Measurements from ENCODE around the gene ROR1.
"Not testable (repeated sequence)": the region's sequence is repeated elsewhere in the genome, so short reads cannot be mapped to it uniquely, and the experiment has no call there.

ROR1 gene

DNA sequence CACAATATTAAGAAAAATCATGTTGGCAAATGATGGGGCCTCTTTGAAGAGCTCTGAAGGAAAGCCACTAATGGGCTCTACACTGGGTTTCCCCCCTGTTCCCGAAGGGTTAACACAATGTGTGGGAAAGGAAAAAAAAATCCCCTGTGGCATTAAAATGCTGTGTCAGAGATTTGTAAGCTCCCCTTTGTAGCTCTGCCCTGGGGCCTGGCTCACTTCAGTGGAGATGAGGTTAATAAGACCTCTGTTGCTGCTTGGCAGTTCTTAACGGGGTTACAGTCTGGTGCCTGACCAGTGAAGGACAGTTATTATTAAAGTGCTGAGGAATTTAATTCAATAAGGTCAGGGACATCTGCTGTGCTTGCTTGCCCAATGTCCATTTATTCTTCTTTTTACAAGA lies 299.9 kb downstream of the ROR1 start:
- DNase-seq, result no peak

DNA sequence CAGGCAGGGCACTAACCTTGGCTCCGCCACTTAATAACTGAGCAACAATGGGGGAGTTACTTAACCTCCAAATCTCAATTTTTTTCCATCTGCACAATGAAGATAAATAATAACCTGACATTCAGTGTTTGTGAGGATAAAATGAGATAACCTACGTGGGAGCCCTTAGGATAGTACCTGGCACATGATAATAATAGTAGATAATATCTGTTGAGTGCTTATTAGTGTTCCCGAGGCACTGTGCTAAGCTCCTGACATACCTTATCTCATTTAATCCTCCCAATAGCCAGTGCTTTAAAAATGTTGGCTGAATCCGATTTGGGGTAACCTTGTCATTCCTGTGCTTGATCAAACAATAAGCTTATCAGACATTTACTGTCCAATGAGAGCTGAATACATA lies 300.9 kb downstream of the ROR1 start:
- DNase-seq, result no peak

DNA sequence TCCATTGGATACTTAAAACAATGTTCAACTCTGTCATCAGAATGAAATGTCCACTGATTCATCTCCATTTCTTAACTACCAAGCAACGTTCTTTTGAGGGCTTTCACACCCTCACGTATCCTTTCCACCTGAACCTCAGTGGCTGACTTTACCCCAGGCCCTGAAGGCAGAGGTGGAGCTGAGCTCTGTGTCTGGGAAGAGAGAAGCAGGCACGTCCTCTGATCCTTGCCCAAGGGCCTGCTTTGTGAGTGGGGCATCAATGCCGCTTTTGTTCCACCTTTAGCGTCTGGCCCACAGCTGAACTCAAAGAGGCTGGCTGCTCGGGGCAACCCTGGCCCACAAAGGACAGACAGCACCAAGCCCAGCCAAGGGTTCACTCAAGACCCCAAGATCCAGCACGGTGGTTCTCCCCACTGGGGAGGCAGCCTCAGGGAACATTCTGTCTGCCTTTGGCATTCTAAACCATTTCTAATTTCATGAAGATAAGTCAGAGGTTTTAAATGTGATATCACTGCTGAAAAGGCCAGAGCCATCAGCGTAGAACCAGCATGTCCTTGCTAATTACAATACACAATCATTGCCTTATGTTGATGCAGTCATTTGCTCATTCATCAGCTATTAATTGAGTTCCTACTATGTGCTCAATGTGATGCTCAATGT lies 303.6 kb downstream of the ROR1 start:
- DNase-seq, result no peak

DNA sequence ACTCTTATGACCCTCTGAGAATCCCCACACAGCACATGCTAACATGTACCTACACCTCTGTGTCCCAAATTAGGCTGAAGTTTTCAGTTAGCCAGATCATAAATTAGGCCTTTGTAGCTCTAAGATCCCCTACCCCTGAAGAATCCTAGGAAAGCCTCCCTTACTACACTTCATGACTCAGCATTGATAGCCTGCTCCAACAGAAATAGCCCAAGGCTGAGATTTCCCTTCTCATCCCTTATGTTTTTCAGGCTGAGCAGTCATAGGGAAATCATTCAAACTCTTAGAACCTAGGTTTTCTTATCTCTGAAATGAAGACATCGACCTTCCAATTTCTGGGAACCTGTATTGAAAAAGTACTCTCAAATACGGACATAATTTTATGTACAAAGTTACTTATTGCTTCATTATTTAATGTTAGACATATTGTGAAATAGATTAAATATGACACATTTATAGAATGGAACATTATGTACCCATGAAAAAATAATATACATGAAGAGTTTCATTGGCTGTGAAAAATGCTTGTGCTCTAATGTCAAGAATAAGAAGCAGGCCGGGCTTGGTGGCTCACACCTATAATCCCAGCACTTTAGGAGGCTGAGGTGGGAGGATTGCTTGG lies 307.2 kb downstream of the ROR1 start:
- no peak for DNase-seq

DNA sequence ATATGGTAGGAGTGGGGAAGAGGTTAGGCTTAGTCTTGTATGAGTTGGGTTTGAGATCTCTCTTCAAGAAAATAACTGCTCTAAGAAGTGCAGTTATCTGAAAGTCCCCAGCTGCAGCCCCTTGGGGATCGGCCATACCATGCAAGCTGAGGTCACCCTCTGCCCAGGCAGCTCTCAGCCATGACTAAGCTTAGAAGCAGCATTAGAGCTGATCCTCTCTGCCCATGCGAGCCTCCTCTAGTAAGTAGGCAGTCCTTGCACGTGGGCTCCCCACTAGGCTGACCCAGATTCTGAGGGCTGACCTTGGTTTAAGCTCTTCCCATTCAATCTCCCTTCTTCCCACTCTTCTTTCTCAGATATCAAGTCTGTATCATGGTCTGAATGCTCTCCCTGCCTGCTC lies 308.6 kb downstream of the ROR1 start:
- no peak for DNase-seq

DNA sequence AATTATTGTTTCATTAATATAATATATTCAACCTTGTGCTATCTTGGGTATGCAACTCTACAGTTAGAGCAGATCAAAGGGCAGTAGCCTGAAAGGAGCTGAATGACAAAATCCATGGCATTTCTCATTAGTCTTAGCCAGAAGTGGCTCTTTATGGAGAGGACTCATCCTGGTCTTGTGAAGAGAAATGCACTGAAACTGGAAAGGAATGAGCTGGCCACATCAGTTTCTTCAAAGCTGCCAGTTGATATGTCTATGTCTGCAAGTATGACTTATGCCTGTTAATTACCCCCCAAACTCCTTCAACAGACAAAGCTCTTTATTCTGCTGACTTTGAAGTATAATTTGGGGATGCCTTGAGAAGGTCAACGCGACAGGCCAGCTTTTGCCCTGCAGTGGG lies 310.6 kb downstream of the ROR1 start:
- DNase-seq, result no peak

DNA sequence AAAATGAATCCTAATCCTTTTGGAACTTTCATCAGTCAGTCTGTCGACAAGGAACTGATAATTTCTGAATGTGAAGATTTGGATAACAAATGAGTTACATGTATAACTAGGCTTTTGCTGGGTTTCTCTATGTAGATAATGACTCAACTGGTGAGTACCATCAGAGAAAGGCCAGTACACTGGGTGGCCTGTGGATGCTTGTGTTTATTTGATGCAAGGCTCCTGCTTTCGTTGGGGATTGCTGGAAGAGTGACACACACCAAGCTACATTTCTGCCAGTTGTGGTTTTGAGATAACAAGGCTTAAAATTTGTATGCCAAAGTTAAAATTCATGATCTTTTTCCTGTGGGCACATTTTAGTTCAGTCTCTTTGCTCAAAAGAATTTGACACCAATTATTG lies 314.0 kb downstream of the ROR1 start:
- no peak for DNase-seq

DNA sequence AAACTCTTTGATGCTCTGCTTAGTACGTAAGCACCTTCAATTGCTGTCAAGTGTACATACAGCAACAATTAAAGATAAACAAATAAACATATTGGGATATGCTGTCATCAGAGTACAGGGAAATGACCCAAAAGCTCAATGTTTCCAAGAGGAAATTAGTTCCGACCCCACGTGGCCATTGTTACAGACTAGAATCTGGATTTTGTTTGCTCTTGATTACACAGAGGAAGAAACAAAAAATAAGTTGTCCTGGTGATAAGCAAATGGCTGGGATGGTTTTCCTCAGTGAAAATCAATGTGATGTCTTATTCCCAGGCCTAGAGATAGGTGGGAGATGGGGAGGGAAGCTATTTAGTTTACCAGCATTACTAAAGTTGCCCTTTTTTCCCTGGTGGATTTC lies 316.6 kb downstream of the ROR1 start:
- DNase-seq, result no peak

DNA sequence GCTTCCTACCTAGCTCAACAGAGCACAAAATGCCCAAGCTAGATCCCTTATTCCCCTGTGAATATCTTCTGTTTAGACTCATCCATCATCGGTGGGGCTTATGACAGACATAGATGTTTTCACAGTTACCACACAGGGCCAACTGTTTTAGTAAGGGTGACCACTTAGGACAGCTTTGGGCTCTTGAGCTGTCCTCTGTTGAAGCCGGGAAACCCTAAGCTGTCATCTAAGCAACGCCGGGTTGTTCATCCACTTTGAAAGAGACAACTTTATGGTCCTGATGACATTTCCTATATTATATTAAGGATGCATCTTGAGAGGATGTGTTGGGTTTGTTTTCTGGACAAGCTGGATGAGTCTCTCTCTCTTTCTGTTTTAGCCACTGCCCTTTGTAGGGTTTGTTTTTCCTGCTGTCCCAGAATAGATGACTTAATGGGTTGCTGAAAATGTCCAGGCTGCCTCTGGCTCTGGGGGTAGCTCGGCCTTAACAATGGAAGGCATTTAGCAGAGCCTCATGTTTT lies 319.1 kb downstream of the ROR1 start:
- no peak for DNase-seq

DNA sequence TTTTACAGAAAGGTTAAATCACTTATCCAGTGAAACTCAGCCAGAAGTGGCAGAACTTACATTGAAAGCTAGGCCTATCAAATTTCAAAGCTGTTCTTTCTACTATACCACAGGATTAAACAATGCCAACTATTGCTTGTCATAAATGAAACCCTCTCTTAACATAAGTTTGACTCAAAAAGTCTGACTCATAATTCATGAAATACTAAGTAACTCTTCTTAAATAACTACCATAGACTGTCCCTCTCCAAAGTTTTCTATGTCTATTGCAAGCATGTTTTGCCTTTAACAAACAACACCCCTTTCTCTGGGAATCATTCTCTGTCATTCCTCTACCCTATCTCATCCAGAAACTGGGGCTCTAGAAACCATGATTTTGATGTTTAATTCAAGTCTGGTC lies 320.1 kb downstream of the ROR1 start:
- no peak for DNase-seq

DNA sequence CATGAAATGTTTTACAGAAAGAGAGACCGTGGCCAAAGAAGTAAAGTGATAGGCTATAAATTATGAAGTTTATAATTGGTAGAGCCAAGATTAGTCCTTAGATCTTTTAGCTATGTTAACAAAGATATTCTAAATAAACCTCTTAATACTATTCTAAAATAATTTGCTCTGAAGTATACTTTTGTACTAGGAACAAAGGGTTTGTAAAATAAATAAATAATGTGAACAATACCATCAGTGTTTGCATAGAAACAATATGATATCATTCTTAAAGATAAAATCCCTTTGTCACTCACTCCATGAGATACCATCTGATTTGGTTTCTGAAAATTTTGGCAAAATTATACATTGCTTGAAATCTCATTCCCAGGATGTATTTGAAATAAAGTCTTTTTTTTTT lies 322.0 kb downstream of the ROR1 start:
- no peak for DNase-seq

DNA sequence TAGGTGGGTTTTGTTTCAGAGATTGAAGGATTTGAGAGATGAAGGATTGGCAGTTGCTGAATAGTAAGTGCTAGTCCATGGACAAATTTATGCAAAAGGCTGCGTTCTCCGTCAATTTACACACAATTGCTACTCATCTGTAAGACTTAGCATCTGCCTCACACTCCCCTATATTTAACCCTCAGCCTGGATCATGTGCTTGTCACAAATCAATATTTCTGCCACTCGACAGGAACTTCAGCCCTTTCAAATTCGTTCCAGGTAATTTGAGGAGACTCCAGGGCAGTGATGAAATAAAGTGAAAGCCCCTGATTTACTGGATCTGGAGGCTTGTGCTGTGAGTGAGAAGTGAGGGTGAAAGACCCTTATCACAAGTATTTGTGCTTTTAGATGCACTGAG lies 324.0 kb downstream of the ROR1 start:
- DNase-seq, result no peak

DNA sequence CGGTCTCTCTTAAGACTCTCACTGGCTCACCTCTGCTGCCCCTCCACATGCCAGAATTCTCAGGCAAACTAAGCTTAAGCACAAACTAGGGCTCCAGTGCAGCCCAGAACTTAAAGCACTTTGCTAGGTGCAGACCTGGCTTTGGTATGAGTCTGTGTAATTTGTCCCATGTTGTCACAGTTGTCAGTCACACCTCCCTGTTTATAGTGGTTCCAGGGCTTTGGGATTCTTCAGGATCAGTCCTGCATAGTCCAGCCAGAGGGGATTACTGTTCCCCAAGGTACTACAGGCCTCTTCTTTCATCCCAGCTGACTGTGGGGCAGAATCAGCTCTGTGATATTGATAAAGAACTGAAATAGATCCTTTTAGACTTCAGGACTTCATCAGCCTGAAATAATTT lies 324.6 kb downstream of the ROR1 start:
- DNase-seq, result no peak

DNA sequence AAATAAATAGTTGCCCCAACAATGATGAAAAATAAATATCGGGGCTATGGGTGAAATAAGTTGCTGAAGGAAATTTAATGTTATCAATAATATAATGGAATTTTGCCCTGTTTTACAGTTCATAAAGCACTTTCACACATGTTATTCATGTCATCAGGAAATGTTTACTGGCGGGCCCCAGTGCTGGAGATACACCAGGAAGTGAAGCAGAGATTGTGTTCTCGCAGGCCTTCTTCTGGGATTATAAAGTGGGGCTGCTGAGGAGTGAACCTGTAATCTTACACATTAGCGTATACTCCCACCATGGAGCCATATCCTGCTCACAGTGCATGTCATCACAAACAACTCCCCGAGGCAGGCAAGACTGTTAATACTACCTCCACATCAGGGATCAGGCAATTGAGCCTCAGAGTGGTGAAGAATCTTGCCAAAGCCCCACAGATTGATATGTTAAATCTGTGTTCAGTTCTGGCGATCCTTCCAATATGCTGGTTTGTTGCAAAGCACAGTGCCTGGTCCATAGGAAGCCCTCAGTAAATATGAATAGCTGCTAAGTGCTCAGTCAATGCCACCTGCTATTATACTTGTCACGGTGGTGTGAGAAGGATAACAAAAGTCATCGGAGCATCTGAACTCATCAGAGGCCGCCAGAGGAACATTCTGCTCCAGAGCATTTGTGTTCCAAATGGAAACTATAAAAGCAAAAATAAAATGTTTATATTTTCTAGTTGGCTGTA lies 325.2 kb downstream of the ROR1 start:
- no peak for DNase-seq

DNA sequence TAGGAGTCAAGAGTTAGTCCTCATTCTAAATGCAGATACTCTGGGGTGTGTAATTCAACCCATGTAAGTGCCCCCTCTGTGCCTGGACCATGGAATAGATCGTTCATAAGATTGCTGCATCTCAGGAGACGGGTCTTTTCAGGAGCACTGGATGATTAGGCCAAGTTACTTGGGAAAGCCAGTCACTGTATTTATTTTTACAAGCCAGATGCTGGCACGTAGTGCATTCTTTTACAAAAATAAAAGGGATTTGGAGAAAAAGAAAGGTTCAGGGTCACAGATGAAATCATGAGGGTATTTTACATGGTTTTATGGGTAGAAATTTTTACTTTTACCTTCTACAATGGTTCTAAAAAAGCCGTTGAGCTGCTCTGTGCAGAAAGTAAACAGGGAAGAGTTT lies 327.0 kb downstream of the ROR1 start:
- DNase-seq, result no peak

DNA sequence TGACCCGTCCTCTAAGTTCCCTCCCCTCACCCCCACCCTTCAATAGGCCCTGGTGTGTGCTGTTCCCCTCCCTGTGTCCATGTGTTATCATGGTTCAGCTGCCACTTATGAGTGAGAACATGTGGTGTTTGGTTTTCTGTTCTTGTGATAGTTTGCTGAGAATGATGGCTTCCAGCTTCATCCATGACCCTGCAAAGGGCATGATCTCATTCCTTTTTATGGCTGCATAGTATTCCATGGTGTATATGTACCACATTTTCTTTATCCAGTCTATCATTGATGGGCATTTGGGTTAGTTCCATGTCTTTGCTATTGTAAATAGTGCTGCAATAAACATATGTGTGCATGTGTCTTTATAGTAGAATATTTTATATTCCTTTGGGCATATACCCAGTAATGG lies 330.8 kb downstream of the ROR1 start:
- DNase-seq, result not testable (repeated sequence)

DNA sequence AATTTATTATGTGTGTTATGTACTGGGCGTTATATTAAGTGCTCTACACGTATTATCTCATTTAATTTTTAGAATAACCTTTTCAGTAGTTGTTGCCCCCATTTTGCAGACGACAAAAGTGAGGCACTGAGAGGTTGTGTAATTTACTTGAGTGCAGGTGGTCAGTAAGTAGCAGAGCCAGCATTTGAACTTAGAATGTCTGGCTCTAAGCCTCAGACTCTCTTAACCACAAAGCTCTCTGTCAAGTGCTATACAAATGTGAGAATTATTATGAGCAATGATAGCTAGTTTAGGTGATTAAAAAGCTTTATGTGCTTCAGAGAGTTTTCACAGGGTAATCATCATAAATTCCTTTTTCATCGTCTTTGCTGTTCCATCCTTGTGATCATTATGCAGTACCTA lies 333.3 kb downstream of the ROR1 start:
- DNase-seq, result no peak

DNA sequence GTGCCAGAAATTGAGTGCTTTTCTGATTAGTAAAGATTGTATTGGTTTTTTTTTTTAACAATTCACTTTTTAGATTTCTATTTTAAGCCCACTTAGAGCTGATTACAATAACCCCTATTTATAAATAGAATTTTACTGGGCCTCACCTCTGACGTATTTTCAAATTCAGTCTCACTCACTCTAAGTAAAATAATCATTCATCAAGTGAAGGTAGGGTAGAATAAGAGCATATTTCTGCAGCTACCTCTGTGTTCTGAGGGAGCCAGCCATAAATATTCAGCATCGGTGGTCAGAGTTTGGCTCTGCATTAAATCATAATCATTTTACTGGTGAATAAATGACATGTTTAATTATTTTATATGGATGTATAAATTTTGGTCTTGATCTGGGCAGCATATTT lies 333.8 kb downstream of the ROR1 start:
- no peak for DNase-seq

DNA sequence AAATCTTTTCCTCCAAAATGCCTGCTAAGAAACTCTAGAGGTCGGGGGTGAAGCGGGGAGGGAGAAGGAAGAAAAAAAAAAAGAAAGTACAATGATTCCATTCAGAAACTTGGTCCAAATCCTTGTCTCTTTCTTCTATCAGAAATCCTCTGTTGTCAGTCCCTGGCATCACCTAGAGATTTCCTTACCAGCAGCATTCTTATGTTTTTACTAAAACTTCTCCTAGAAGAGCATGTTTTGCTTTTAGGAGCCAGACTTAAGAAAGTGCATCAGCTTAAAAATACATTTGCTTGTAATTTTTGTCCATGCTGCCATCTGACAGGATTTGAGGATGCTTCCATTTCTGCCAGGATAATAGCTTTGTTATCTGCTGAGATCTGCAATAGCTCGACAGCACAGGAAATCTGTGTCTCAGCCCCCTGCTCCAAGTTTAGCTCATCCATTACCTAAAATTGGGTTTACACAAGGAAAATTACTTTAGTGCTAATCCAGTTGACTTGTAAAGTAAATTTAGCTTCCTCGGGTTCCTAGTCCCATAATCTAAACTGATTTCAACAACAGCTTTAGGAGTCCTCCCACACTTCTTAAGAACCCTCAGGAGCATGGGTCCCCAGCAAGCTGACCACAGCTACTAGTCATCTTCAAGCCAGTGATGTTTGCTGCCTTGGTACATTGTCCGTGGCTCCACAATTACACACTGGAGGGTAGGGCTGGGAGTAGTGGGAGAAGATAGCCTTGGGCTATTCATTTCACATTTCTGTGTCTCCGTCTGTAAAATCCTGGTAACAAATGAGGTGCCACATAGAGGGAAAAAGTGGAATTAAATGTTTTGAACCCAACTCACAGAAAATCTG lies 337.3 kb downstream of the ROR1 start:
- DNase-seq, result no peak

DNA sequence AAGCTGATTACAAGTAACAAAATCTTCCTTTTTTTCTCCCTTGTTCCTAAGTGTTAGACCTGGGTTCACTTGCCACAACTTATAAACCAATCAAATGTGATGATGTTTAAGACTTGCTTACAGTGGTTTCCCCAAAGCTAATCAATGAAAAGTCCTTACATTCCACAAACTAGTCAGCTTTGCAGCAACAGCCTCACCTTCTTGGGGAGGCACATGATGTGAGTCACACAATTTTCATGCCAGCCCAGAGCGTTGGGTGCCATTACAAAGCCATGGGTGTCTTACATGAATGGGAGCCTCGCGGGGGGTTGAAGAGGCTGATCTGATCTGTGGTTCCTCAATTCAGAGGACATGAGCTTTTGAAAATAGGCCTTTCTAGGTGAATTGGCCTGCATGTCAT lies 338.0 kb downstream of the ROR1 start:
- no peak for DNase-seq

DNA sequence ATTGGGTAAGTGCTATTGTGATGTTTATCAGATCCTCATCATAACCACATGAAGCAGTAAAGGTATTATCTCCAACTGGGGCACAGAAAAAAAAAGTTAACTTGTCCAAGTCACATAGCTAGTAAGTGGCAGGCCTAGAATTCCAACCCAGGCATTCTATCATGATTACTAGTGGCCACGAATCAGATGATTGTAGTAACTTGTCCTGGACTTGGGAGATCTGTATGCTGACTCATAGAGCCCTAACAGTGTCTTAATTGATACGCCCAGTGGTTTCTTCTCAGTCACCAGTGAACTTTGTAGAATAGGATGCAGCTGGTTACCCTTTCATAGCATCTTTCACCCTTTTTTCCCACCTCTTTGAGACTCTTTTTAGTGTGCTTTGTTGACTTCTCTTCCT lies 338.5 kb downstream of the ROR1 start:
- no peak for DNase-seq

DNA sequence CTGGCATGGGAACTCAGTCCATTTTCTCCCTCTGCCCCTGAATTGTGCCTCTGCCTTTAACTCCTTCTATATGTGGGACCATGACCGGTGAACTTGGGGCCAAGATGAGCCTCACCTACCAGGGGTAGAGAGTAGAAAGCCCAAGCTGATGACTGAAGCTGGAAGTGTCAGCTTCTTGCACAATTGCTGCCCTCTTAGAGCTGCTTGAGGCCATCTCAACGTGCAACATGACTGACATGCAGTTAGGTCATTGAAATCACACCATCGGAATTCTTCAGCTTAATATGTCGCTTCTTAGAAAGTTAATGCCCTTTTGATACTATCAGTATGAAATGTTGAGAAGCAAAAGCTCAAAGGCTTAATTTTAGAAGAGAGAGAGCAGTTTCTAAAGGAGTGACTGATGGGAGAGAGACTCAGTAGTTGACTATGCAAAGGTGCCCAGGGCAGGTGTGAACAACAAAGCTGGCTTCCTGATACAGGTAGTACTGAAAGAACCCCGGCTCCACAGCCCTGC lies 340.3 kb downstream of the ROR1 start:
- no peak for DNase-seq

DNA sequence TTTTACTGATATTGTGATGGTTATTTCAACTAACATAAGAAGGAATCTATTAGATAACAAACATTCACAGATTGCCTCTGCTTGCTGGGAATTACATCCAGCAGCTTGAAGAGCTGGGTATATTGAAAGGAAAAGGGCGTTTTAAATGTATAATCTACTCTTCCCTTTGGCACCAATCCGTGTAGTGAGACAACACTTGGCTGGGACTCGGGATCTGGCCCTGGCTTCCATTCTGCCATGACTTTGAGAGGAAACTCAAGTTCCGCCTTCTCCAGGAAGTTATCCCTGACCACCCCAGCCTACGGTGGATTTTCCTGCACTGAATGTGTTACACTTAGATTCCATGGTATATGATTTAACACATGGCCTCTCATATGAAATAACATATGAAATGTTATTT lies 342.7 kb downstream of the ROR1 start:
- DNase-seq, result no peak
